Measurements from ENCODE around the gene NDRG2. TPM values are rescaled to one million over a fixed set of nuclear protein-coding genes. Genes with fewer than 3 reads are reported as not detected.
A peak's percentile ranks its signal among the peaks of the same experiment; 100 is the strongest.

The NDRG2 gene
- 165 TPM for total RNA-seq

- peak; percentile 89 for DNase-seq (ENCODE audit: low spot score)
- ATAC-seq = peak; percentile 87
These were observed at the start of gene NDRG2 for GRCh38 chr14:21024585-21025370. NDRG2 (minus strand) TSS chr14:21025061; CDS start chr14:21023315, 1,746 bp downstream.

- no peak for DNase-seq (ENCODE audit: low spot score)
These were observed 49.1 kb upstream of the NDRG2 start for GRCh38 chr14:21073921-21074320.

GRCh38 chr14:21072781-21073339, 48.0 kb upstream of the NDRG2 start:
- no peak for ATAC-seq
- DNase-seq (ENCODE audit: low spot score) = no peak

More at GRCh38 chr14:21073921-21074320, 49.1 kb upstream of the NDRG2 start:
- ATAC-seq = no peak

GRCh38 chr14:21072031-21072473, 47.2 kb upstream of the NDRG2 start:
- ATAC-seq = no peak
- DNase-seq (ENCODE audit: low spot score) = no peak

GRCh38 chr14:21071225-21072030, 46.6 kb upstream of the NDRG2 start:
- DNase-seq (ENCODE audit: low spot score) = no peak
- ATAC-seq = peak; percentile 36

- DNase-seq (ENCODE audit: low spot score) = no peak
These were observed 45.9 kb upstream of the NDRG2 start for GRCh38 chr14:21070610-21071224.

GRCh38 chr14:21070083-21070609, 45.3 kb upstream of the NDRG2 start, which contains the start of gene ARHGEF40:
ARHGEF40 (plus strand) TSS chr14:21070304; CDS start chr14:21070397, 93 bp downstream.
- DNase-seq (ENCODE audit: low spot score) (peak; percentile 77), ATAC-seq (peak; percentile 73)

More at GRCh38 chr14:21070610-21071224, 45.9 kb upstream of the NDRG2 start:
- ATAC-seq = peak; percentile 36

- DNase-seq (ENCODE audit: low spot score) = no peak
These were observed 44.7 kb upstream of the NDRG2 start for GRCh38 chr14:21069388-21070082.

GRCh38 chr14:21068521-21069387, 43.9 kb upstream of the NDRG2 start:
- DNase-seq (ENCODE audit: low spot score) = no peak
- ATAC-seq = peak; percentile 24

More at GRCh38 chr14:21069388-21070082, 44.7 kb upstream of the NDRG2 start:
- no peak for ATAC-seq

- no peak for ATAC-seq
- no peak for DNase-seq (ENCODE audit: low spot score)
These were observed 42.1 kb upstream of the NDRG2 start for GRCh38 chr14:21066882-21067502.

GRCh38 chr14:21063479-21063878, 38.6 kb upstream of the NDRG2 start:
- ATAC-seq = peak; percentile 12
- no peak for DNase-seq (ENCODE audit: low spot score)

- ATAC-seq = peak; percentile 14
- no peak for DNase-seq (ENCODE audit: low spot score)
These were observed 36.4 kb upstream of the NDRG2 start for GRCh38 chr14:21061347-21061668.

GRCh38 chr14:21060614-21061346, 35.9 kb upstream of the NDRG2 start:
- ATAC-seq = peak; percentile 64
- DNase-seq (ENCODE audit: low spot score) = no peak

GRCh38 chr14:21059842-21060613, 35.2 kb upstream of the NDRG2 start:
- no peak for DNase-seq (ENCODE audit: low spot score)
- no peak for ATAC-seq

- DNase-seq (ENCODE audit: low spot score) = no peak
- no peak for ATAC-seq
These were observed 34.0 kb upstream of the NDRG2 start for GRCh38 chr14:21058903-21059302.

GRCh38 chr14:21057803-21058675, 33.2 kb upstream of the NDRG2 start, which contains the start of gene RNASE8:
RNASE8 (plus strand) TSS chr14:21057822; CDS start chr14:21057893, 71 bp downstream.
- no peak for ATAC-seq

More at GRCh38 chr14:21057803-21058675, 33.2 kb upstream of the NDRG2 start, which contains the start of gene RNASE8:
- no peak for DNase-seq (ENCODE audit: low spot score)

All from left lobe of liver (tissue), 2 donors.